HS-27A (cell line): ENCODE measurements around the gene NEMP1.
"Not testable (repeated sequence)": the region's sequence is repeated elsewhere in the genome, so short reads cannot be mapped to it uniquely, and the experiment has no call there.

Experiments
- DNase-seq: peaks from one replicate; pipeline ENCODE4 v3.0.0-alpha.2; 2012; ENCODE audit warnings: low read depth, missing footprints

NEMP1 gene, protein sequence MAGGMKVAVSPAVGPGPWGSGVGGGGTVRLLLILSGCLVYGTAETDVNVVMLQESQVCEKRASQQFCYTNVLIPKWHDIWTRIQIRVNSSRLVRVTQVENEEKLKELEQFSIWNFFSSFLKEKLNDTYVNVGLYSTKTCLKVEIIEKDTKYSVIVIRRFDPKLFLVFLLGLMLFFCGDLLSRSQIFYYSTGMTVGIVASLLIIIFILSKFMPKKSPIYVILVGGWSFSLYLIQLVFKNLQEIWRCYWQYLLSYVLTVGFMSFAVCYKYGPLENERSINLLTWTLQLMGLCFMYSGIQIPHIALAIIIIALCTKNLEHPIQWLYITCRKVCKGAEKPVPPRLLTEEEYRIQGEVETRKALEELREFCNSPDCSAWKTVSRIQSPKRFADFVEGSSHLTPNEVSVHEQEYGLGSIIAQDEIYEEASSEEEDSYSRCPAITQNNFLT

DNA sequence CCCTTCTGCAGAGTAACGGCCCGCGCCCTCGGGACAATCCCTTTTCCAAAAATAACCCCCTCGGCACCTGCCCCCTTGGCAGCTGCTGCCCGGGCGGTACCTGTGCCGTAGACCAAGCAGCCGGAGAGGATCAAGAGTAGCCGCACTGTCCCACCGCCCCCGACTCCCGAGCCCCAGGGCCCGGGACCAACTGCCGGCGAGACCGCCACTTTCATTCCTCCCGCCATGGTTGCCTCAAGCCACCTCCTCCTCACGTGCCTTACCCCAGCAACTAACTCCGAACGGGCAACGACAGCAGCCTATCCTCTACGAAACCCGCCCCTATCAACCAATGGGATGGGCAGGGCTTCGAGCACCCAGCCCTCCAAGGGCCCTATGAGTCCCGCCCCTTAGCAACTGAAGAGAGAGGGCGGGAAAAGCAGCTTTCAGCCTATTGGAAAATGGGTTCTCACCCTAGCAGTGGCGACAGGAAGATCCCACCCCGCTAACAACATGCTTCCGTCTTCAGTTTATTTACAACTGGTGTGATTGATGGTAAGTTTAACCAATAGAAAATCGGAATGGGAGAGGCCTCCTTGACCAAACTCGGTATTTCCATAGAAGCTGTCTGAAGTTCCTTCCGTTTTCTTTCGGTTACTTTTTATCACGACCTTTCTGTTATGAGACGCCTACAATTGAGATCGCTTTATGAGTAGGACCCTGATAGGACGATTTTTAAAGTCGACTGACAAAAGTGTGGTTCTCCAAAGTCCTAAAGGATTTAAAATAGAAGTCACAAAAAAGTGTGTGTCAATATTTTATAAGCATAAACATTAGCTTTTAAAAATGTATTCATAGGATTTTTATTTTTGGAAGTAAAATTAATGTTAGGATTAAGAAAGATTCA is at the start of gene NEMP1:
Gene NEMP1 (minus strand): TSS at position 273 of the 886 bp plus-strand sequence. CDS start 46 bp downstream, at position 227.
- peak; percentile 100 for DNase-seq

DNA sequence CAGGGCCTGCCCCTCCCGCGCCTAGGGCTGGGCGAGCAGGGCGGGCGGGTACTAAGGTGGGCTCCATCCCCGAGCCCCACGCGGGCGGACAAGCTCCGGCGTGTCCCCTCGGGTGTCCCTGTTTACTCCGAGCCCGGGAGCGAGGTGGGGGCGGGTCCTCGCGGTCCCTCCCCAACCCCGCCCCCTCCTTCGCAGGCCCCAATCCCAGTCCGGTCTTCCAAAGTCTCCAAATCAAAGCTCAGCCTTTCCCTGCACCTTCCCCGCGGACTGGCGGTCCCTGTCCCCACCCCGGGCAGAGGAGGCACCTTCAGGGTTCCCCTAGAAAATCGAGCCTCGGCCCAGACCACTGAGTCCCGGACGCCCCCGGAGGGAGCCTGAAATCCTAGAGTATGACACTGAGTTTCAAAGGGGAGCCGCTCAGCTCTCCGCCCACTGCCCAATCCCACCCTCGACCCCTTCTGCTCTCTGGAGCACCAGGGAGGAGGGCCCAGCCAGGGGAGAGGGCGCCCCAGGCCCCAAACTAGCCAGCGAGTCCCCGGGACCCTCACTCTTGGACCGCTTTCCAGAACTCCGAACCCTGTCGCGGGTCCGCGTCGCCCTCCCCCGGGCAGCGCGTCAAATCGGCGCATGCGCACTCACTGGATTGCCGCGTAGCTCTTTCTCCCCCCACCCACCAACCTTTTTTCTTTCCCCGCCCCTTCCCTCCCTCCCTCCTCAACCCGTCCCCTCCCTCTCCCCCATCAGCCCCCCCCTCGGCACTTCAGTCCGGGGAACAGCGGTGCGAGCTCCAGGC is 49.3 kb upstream of the NEMP1 start, which contains the start of gene LRP1:
Gene LRP1 (plus strand): TSS at position 758 of the 793 bp plus-strand sequence. CDS start 482 bp downstream, outside the sequence.
- DNase-seq = no peak

DNA sequence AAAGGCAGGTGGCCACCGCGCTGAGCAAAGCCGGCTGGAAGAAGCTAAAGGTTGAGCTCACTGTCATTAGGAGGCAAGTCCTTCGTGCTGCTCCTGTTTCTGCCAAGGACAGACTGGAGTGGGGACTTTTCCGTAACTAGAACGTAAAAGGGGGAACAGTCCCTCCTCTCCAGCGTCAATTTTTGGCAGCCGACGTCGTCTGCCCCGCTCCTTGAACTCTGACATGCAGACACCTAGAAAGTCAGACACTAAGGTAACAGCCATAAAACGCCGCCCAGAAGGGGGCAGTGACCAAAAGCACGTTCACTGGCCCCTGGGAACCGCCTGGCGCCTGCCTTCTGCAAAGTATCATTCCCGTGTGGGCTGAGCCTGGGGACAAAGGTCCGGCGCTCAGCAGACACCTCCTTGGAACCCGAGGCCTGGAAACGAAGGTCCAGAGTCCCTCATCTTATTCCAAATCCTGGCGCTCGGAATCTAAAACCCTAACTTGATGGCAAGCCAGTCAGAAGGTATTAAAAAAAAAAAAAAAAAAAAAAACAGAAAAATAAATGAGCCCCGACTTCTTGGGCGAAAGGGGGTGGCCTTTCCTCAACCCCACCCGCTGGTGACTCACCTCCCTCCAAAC is 48.6 kb upstream of the NEMP1 start:
- no peak for DNase-seq

DNA sequence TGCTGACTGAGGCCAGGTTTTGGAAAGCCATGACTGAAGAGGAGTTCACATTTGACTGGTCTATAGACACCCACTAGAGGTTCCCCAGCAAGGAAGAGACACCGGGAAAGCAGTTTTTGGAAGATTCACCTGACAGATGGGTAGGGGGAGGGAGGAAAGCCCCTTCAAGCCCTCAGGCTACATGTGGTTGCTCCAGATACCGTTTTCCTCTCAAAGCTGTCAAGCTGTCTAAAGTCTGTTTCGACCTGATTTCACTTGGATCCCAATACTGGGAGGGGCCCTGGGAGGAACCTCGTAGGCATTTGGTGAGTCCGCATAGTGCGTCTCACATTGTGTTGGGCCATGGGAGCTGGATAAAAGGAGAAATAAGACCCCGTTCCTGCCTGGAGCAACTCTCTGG is 48.0 kb upstream of the NEMP1 start:
- no peak for DNase-seq

DNA sequence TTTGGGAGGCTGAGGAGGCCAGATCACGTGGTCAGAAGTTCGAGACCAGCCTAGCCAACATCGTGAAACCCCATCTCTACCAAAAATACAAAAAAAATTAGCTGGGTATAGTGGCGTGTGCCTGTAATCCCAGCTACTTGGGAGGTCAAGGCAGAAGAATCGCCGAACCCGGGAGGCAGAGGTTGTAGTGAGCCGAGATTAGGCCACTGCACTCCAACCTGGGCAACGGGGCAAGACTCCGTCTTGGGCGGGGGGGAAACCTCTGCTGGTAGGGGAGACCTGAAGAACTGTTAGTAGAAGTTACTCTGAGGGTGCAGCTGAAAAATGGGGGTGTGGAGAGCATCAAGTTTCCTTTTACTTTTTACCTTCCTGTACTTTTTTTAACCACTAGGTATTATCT is 47.5 kb upstream of the NEMP1 start:
- no peak for DNase-seq

DNA sequence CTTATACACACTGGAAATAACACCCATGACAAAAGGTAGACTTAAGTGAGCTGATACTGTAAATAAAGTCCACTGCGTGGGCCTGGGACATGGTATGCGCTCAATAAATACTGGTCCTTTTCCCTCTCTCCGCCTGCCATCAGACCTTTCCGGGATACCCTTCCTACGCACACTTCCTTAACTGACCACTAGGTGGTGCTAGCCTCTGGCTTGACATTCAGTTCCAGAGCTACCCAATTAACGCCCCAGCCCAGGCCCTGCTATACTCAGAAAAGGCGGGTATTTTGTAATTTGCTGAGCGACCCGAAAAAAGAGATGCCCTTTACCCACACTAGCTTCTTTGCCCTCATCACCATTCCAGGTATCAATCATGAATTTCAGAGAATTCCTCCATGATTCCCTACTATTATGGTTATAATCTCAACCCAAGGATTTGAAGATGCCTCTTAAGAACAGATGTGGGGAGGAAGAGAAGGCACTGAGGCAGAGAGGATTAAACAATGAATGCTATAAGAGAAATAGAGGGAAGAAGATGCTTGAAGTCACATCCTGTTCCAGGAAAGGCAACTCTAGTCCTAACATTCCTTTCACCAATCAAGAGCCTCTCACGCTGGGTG is 45.8 kb upstream of the NEMP1 start:
- DNase-seq = no peak

DNA sequence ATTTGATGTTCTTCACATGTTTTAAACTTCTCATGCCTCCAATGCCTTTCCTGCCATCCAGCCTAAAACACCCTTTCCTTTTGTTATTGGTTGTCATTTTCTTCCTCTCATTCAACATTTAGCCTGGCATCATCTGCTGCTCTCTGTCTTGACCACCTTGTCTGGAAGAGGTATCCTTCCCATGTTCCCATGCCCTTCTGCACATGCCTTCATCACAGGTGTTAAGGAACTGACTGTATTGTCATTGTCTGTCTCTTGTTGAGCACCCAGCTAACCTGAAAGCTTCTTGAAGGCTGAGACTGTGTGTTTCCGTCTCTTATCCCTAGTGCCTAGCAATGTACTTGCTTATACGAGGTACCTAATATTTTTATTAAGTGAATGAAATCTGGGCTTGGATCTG is 45.2 kb upstream of the NEMP1 start:
- DNase-seq = no peak

DNA sequence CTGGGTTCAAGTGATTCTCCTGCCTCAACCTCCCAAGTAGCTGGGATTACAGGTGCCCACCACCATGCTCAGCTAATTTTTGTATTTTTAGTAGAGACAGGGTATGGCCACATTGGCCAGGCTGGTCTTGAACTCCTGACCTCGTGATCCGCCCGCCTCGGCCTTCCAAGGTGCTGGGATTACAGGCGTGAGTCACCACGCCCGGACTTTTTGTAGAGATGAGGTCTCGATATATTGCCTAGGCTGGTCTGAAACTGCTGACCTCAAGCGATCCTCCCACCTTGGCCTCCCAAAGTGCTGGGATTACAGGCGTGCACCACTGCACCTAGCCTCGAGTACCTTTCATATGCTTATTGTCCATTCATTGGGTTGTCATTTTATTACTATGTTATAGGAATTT is 42.1 kb upstream of the NEMP1 start:
- DNase-seq = not testable (repeated sequence)

DNA sequence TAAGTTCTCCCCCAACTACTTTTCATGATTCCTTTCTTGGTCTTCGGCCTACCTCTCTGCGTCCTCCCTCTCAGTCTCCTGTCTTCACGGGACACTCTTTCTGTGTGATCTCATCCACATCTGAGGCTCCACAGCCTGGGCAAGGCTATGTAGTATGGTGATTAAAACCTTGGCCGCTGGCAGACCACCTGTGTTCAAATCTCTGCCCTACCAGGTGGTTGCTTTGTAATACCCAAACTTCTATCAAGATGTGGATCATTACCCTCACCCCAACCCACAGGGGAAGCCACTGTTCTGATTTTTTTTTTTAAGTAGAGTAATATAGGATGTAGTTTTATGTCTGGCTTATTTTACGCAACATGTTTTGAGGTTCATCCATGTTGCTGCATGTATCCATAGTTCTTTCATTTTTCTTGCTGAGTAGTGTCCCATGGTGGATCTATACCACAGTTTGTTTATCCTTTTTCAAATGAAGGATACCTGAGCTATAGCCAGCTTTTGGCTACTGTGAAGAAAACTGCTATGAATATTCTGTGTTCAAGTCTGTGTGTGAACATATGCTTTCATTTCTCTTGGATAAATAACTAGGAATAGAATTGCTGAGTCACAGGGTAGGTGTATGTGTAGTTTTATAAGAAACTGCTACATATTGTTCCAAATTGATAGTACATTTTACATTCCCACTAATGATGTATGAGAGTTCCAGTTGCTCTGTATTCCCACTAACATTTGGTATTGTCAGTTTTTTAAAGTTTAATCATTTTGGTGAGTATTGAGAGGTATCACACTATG is 40.9 kb upstream of the NEMP1 start:
- DNase-seq = no peak

DNA sequence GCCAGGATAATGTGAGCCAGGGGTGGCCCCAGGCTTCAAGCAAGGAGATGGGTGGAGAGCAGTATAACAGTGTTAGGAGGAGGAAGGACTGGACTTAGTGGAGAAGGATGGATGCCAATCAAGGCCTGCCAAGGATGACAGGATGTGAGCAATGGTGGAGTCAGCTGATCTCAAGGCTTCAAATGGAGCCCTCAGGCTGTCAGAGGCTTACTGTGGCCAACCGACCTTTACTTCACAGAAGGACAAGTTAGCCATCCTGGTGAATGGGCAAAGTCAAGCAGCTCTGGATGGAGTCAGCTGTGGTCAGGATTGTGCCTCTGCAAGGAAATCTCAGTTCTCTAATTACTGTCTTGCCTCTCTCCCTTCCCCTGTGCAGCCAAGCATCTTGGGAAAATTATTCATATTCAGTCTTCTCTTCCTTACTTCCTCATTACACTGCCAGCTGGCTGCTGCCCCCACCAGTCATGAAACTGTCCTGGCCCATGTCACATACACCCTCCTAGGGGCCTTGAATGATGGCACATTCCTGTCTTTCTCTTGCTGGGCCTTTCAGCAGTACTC is 40.2 kb upstream of the NEMP1 start:
- no peak for DNase-seq

DNA sequence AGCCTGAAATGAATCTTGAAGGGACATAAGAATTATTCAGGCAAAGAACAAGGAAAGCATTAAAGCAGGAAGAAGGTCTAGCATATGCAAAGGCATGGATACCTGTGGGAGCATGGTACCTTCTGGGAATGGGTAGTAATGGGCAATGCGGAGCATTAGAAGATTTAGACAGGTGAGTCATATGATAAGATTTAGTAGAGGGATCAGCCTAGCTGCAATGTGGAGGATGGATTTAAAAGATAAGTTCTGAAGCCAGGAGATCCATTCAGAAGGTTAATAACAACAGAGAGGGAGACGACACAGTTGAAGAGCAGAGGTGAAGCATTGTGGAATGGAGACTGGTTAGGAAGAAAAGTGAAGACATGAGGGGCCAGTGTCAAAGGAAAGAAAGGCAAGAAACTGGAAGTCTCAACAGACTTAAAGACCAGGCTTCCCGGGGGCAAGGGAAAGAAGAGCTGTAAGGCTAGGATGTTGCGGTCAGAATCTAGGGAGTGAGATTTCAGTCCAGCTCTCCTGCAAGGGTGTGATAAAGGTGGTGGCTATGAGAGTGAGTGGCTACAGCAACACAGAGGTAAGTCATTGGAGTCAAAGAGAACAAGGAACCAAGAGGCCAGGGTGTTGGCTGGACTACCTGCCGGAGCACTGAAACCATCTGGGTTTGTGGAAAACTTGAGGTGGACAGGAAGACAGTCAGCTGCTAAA is 38.1 kb upstream of the NEMP1 start:
- no peak for DNase-seq

DNA sequence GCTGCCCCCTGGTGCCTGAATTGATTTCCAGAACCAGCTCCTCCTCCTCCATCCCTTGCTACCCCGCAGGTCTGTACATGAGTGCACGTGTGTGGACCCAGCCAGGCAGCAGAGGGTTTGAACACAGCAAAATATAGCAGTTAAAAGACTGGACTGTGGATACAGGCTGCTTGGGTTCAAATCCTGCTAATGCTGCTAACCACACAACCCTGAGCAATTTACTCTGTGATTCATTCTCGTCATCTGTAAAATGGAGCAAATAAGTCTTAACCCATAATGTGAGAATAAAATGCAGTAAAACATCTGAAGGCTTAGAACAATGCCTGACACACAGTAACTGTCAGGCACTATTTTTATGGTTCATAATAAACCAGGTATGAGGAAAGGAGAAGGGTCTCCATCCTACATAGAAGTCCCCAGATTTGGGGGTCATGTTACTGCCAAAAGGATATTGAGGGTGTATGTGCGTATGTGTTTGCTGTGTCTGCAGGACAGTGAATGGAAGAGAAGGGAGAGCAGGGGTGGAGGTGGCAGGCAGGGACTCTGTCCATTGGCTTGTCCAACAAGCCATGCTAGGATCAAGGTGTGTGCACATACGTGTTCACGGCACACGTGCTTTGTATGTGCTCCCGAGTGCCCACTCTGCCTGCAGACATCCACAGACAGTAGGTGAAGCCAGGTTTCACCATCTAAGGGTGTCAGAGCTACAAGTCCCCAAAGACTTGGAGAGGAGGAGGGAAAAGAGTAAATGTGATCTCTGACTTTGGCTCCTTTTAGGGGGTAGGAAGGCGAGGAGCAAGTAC is 34.1 kb upstream of the NEMP1 start:
- DNase-seq = no peak

DNA sequence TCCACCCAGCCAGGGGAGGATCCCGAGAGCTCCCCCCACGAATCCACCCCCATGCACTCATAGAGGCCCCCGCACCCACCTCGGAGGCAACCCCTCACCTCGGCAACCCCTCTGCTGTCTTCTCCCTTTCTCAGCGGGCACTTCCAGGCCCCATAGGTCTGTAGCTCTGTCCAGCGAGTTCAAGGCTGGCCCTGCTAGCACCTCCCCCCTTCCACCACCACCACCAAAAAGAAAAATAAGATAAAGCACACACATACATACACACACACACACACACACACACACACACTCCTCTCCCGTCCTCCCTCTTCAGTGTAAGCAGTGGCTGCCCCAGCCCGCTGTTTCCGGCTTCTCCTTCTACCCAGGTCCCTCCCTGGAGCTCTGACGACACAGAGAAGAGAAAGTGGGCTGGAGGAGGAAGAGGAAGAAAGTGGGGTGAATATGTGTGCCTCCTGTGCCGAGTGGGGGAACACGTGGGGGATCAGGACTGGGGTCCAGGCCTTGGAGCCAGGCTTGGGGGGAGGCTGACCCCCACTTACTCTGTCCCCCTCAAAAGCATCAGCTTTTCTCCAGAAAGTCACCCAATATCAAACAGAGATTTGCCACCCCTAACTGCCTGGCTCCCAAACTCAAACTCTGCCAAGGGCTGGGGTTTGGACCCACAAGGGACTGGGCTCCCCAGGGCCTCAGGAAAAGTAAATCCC is 32.6 kb upstream of the NEMP1 start, which contains the start of gene STAT6:
Gene STAT6 (minus strand): TSS at position 332 of the 704 bp plus-strand sequence. CDS start 3,084 bp downstream, outside the sequence.
- DNase-seq = peak; percentile 51

DNA sequence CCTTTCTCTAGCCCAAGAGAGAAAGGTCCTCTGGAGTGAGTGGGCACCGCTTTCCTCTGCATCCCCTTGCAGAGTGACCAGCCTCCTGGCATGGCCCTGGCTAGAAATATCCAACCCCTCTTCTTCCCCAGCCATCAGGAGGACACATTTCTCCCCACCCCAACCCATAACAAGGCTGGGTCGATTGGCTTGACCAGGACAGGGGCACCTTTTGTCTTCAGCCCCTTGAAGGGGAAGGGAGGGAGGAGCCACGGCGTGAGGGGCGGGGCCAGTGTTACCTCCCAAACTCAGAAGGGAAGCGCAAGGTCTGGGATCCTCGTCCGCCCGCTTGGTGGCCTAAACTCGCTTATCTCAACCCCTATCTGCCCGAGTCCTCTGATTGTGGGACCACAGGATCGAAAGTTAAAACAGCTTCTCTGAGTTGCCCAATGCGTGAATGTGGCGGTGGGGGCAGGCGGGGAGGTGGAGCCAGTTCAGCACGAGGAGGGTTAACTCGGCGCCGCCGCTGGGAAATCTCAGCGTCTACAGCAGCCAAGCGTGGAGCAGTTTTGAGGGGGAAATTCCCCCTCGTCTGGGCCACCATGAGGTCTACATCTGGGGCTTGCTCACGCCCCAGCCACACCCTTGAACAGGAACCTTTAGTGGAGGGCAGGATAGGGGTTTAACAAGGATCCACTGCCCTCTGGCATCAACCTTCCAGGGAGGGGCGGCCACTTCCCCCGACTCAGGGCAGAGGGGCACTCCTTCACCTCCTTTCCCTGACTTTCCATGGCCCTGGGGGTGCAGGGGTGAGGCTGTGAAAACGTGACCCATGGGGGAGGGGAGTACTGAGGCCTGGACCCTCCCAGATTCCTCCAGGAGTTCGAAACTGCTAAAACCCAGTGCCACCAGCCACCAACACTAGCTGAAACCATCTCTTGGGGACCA is 31.8 kb upstream of the NEMP1 start:
- peak; percentile 30 for DNase-seq

DNA sequence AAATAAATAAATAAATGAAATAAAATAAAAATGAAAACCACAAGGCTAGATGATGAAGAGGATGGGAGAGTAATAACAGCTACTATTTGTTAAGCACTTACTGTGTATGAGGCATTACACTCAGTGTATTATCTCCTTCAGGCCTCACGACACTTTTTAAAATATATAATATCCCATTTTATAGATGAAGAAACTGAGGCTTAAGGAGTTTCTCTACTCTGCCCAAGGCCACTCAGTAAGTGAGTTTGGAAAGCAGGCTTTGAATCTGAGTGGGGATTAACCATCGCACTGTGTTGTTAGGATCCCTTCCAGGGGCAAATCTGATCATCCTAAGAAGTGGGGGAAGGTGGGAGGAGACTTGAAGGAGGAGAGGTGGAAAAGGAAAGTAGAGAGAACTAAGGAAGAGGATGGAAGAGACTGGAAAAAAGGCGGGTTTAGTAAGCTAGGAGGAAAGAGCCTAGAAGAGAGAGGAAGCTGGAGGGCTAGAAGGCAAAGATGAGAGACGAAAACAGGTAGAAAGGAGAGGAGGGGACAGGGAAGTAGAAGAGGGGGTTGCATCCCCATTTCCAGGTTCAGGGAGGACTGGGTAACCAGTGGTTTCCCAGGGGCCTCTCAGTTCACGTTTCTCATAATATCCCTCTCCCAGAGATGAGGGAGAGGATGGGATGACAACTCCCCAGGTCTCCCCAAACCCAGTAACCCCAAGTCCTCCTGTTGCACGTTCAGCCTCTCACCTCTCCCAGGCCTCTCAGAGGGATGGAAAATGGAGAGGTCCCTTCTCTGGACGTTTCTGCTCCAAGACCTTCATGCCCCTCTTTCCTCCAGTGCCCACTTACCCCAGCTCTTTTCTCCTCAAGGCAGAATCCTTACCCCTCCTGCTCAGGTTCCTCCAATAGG is 30.9 kb upstream of the NEMP1 start:
- DNase-seq = no peak
